ENCODE data around the gene CALCOCO1.
"Not testable (repeated sequence)": the region's sequence is repeated elsewhere in the genome, so short reads cannot be mapped to it uniquely, and the experiment has no call there.

The CALCOCO1 gene

GRCh38 chr12:53727310-53728041 lies at the start of gene CALCOCO1:
CALCOCO1 (minus strand) TSS chr12:53727452; CDS start chr12:53725242, 2,210 bp downstream.
- peak; percentile 99 for DNase-seq

GRCh38 chr12:53776872-53777271 lies 49.6 kb upstream of the CALCOCO1 start:
- DNase-seq = no peak

GRCh38 chr12:53775478-53776145 lies 48.4 kb upstream of the CALCOCO1 start:
- no peak for DNase-seq

GRCh38 chr12:53770281-53770680 lies 43.0 kb upstream of the CALCOCO1 start:
- no peak for DNase-seq

- DNase-seq = no peak
Observed at GRCh38 chr12:53768976-53769375, 41.7 kb upstream of the CALCOCO1 start.

GRCh38 chr12:53766881-53767280 lies 39.6 kb upstream of the CALCOCO1 start:
- DNase-seq = no peak

GRCh38 chr12:53765891-53766290 lies 38.6 kb upstream of the CALCOCO1 start:
- no peak for DNase-seq

GRCh38 chr12:53764615-53765014 lies 37.4 kb upstream of the CALCOCO1 start:
- DNase-seq = no peak

GRCh38 chr12:53762793-53763192 lies 35.5 kb upstream of the CALCOCO1 start:
- DNase-seq = not testable (repeated sequence)

GRCh38 chr12:53761306-53761705 lies 34.1 kb upstream of the CALCOCO1 start:
- no peak for DNase-seq

GRCh38 chr12:53759261-53759660 lies 32.0 kb upstream of the CALCOCO1 start:
- DNase-seq = no peak

GRCh38 chr12:53758730-53759103 lies 31.5 kb upstream of the CALCOCO1 start:
- no peak for DNase-seq

- DNase-seq = no peak
Observed at GRCh38 chr12:53758081-53758729, 31.0 kb upstream of the CALCOCO1 start.

GRCh38 chr12:53757101-53757770 lies 30.0 kb upstream of the CALCOCO1 start:
- DNase-seq = peak; percentile 80

GRCh38 chr12:53756300-53757100 lies 29.2 kb upstream of the CALCOCO1 start:
- no peak for DNase-seq

GRCh38 chr12:53755893-53756292 lies 28.6 kb upstream of the CALCOCO1 start:
- DNase-seq = no peak

GRCh38 chr12:53755451-53755891 lies 28.2 kb upstream of the CALCOCO1 start:
- no peak for DNase-seq

- DNase-seq = no peak
Observed at GRCh38 chr12:53754633-53755264, 27.5 kb upstream of the CALCOCO1 start.

GRCh38 chr12:53754188-53754585 lies 26.9 kb upstream of the CALCOCO1 start:
- DNase-seq = no peak

GRCh38 chr12:53752621-53753020 lies 25.4 kb upstream of the CALCOCO1 start:
- no peak for DNase-seq

GRCh38 chr12:53752192-53752601 lies 24.9 kb upstream of the CALCOCO1 start:
- no peak for DNase-seq
